Ishikawa (cell line): ENCODE data around the gene NHSL1.

Experiments used
- CEBPB ChIP-seq: IDR thresholded peaks from 2 replicates; pipeline ENCODE4 v1.6.1; 2012
- CREB1 ChIP-seq: IDR thresholded peaks from 2 replicates; pipeline ENCODE4 v1.6.1; 2012; ENCODE audit warnings: low read depth
- EGR1 ChIP-seq: IDR thresholded peaks from 2 replicates; pipeline ENCODE4 v1.6.1; 2012
- EP300 ChIP-seq: IDR thresholded peaks from 2 replicates; pipeline ENCODE4 v1.6.1; 2012; ENCODE audit warnings: borderline replicate concordance
- FOXM1 ChIP-seq: IDR thresholded peaks from 2 replicates; pipeline ENCODE4 v1.6.1; 2012; ENCODE audit warnings: low read depth, borderline replicate concordance
- MAX ChIP-seq: IDR thresholded peaks from 2 replicates; pipeline ENCODE4 v1.6.1; 2012
- NFIC ChIP-seq: IDR thresholded peaks from 2 replicates; pipeline ENCODE4 v1.6.1; 2012
- RAD21 ChIP-seq: IDR thresholded peaks from 2 replicates; pipeline ENCODE4 v1.6.1; 2012; ENCODE audit warnings: low read depth
- TAF1 ChIP-seq: IDR thresholded peaks from 2 replicates; pipeline ENCODE4 v1.6.1; 2012; ENCODE audit warnings: low read depth, mild to moderate bottlenecking
- TCF12 ChIP-seq: IDR thresholded peaks from 2 replicates; pipeline ENCODE4 v1.6.1; 2012; ENCODE audit warnings: low read depth
- TEAD4 ChIP-seq: IDR thresholded peaks from 2 replicates; pipeline ENCODE4 v1.6.1; 2012
- USF1 ChIP-seq: IDR thresholded peaks from 2 replicates; pipeline ENCODE4 v1.6.1; 2012
- YY1 ChIP-seq: IDR thresholded peaks from 2 replicates; pipeline ENCODE4 v1.6.1; 2012; ENCODE audit warnings: low read depth
- ZBTB7A ChIP-seq: IDR thresholded peaks from 2 replicates; pipeline ENCODE4 v1.6.1; 2012; ENCODE audit warnings: low read depth
- TF ChIP-seq, protein P1 (sequence below): IDR thresholded peaks from 2 replicates; pipeline ENCODE4 v1.6.1; 2012; ENCODE audit warnings: low read depth, mild to moderate bottlenecking

NHSL1 gene

GRCh38 chr6:138502546-138502945, 3.3 kb upstream of the NHSL1 start:
- no peak for TF ChIP-seq NFIC
- no peak for TF ChIP-seq CEBPB
- no peak for TF ChIP-seq CREB1
- TF ChIP-seq RAD21 = no peak
- no peak for TF ChIP-seq USF1
- TF ChIP-seq, protein P1, sequence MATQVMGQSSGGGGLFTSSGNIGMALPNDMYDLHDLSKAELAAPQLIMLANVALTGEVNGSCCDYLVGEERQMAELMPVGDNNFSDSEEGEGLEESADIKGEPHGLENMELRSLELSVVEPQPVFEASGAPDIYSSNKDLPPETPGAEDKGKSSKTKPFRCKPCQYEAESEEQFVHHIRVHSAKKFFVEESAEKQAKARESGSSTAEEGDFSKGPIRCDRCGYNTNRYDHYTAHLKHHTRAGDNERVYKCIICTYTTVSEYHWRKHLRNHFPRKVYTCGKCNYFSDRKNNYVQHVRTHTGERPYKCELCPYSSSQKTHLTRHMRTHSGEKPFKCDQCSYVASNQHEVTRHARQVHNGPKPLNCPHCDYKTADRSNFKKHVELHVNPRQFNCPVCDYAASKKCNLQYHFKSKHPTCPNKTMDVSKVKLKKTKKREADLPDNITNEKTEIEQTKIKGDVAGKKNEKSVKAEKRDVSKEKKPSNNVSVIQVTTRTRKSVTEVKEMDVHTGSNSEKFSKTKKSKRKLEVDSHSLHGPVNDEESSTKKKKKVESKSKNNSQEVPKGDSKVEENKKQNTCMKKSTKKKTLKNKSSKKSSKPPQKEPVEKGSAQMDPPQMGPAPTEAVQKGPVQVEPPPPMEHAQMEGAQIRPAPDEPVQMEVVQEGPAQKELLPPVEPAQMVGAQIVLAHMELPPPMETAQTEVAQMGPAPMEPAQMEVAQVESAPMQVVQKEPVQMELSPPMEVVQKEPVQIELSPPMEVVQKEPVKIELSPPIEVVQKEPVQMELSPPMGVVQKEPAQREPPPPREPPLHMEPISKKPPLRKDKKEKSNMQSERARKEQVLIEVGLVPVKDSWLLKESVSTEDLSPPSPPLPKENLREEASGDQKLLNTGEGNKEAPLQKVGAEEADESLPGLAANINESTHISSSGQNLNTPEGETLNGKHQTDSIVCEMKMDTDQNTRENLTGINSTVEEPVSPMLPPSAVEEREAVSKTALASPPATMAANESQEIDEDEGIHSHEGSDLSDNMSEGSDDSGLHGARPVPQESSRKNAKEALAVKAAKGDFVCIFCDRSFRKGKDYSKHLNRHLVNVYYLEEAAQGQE = no peak
- no peak for TF ChIP-seq TAF1
- TF ChIP-seq EP300 = no peak
- TF ChIP-seq TCF12 = no peak
- TF ChIP-seq TEAD4 = no peak
- no peak for TF ChIP-seq YY1
- TF ChIP-seq MAX = no peak
- no peak for TF ChIP-seq ZBTB7A
- no peak for TF ChIP-seq EGR1
- no peak for TF ChIP-seq FOXM1

- TF ChIP-seq NFIC (no peak), TEAD4 (no peak), YY1 (no peak), RAD21 (no peak), CREB1 (no peak), EP300 (no peak), USF1 (no peak), MAX (no peak), FOXM1 (no peak)
These were observed 1.7 kb upstream of the NHSL1 start for GRCh38 chr6:138500867-138501446.

GRCh38 chr6:138500045-138500665, 861 bp upstream of the NHSL1 start:
- no peak for TF ChIP-seq TAF1
- TF ChIP-seq NFIC = no peak
- no peak for TF ChIP-seq YY1
- TF ChIP-seq TEAD4 = no peak
- TF ChIP-seq, protein P1 = no peak
- no peak for TF ChIP-seq CEBPB
- no peak for TF ChIP-seq TCF12
- no peak for TF ChIP-seq MAX
- no peak for TF ChIP-seq EGR1
- TF ChIP-seq RAD21 = no peak
- no peak for TF ChIP-seq USF1
- no peak for TF ChIP-seq ZBTB7A
- TF ChIP-seq CREB1 = no peak
- no peak for TF ChIP-seq EP300
- TF ChIP-seq FOXM1 = no peak

DNA sequence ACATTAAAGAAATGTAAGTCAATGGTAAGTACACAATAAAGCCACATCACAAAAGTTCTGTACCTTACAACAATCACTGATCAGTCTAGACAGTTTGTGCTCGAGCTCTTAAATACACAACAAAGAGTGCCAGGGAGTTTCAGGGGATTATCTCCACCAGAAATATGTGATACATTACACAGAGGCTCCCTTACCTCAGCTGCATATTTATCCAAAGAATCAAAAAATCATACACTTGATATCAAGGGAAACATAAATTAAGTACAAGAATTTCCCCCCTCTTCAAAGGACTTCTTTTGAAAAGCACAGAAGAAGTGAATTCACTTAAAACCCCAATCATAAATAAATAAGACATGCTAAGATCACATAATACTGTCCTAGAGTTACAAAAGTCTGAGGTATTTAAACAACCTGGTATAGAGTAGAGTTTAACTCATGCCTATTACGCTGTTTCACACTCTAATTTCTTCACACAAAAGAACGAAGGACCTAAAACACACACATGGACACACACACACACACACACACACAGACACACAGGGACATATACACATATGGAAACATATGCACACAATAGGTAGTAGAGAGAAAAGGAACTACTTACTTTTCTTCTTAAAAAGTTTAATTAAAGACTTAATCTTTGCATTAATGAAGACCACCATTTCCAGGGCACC, 528 bp downstream of the NHSL1 start:
- TF ChIP-seq TEAD4 (no peak), TCF12 (no peak), USF1 (no peak), EP300 (no peak), EGR1 (no peak), RAD21 (no peak), MAX (no peak), FOXM1 (no peak), TAF1 (no peak), NFIC (no peak), YY1 (no peak), CREB1 (no peak), ZBTB7A (no peak), CEBPB (no peak)
- TF ChIP-seq, protein P1 = no peak
